SK-N-SH treated with all-trans-retinoic acid at 6 μM for 48 hours (cell line): Measurements from ENCODE around the gene ASPRV1.

Experiments
- ARNTL ChIP-seq: fragments of 450-650 bp; formaldehyde crosslinking; IDR thresholded peaks from 2 replicates; pipeline ENCODE4 v1.5.0; 2020; ENCODE audit warnings: low read depth, mild to moderate bottlenecking, moderate library complexity, borderline replicate concordance
- BACH2 ChIP-seq: fragments of 250-450 bp; sonication (Bioruptor Pico); IDR thresholded peaks from 2 replicates; pipeline ENCODE4 v1.9.0; 2021; ENCODE audit warnings: mild to moderate bottlenecking, borderline replicate concordance
- CREB5 ChIP-seq: fragments of 250-450 bp; sonication (Bioruptor Pico); IDR thresholded peaks from 2 replicates; pipeline ENCODE4 v1.5.1; 2020; ENCODE audit warnings: low read depth, mild to moderate bottlenecking, moderate library complexity
- ESRRG ChIP-seq: fragments of 250-450 bp; sonication (Bioruptor Pico); IDR thresholded peaks from 2 replicates; pipeline ENCODE4 v1.6.1; 2021; ENCODE audit warnings: mild to moderate bottlenecking
- PATZ1 ChIP-seq: fragments of 250-450 bp; sonication (Bioruptor Pico); IDR thresholded peaks from 2 replicates; pipeline ENCODE4 v1.8.0; 2020; ENCODE audit warnings: mild to moderate bottlenecking, moderate library complexity, borderline replicate concordance
- POU6F1 ChIP-seq: fragments of 250-450 bp; sonication (Bioruptor Pico); IDR thresholded peaks from 2 replicates; pipeline ENCODE4 v1.8.0; 2021; ENCODE audit warnings: low read depth, mild to moderate bottlenecking, moderate library complexity, borderline replicate concordance
- PPARA ChIP-seq: fragments of 250-450 bp; sonication (Bioruptor Pico); IDR thresholded peaks from 2 replicates; pipeline ENCODE4 v1.5.0; 2020; ENCODE audit warnings: mild to moderate bottlenecking, borderline replicate concordance
- SNAI2 ChIP-seq: fragments of 250-450 bp; sonication (Bioruptor Pico); IDR thresholded peaks from 2 replicates; pipeline ENCODE4 v1.5.0; 2020; ENCODE audit warnings: mild to moderate bottlenecking, moderate library complexity
- TCF4 ChIP-seq: fragments of 250-450 bp; sonication (Bioruptor Pico); IDR thresholded peaks from 2 replicates; pipeline ENCODE4 v1.8.0; 2021; ENCODE audit warnings: mild to moderate bottlenecking, moderate library complexity, borderline replicate concordance
- TSHZ2 ChIP-seq: fragments of 250-450 bp; sonication (Bioruptor Pico); IDR thresholded peaks from 2 replicates; pipeline ENCODE4 v1.5.0; 2020; ENCODE audit warnings: mild to moderate bottlenecking, moderate library complexity
- ZFP30 ChIP-seq: fragments of 450-650 bp; formaldehyde crosslinking; IDR thresholded peaks from 2 replicates; pipeline ENCODE4 v1.5.0; 2022; ENCODE audit warnings: mild to moderate bottlenecking, moderate library complexity
- ZNF565 ChIP-seq: fragments of 450-650 bp; formaldehyde crosslinking; conservative IDR thresholded peaks from 2 replicates; pipeline ENCODE4 v1.5.0; 2020; ENCODE audit warnings: low read depth, mild to moderate bottlenecking, moderate library complexity
- ZNF70 ChIP-seq: fragments of 450-650 bp; formaldehyde crosslinking; IDR thresholded peaks from 2 replicates; pipeline ENCODE4 v1.5.0; 2020; ENCODE audit warnings: mild to moderate bottlenecking, moderate library complexity

- TF ChIP-seq PATZ1 (CRISPR knock-in tag), result no peak
- TF ChIP-seq CREB5 (CRISPR knock-in tag), result no peak
- TF ChIP-seq TSHZ2 (CRISPR knock-in tag), result no peak
- TF ChIP-seq PPARA (CRISPR knock-in tag), result no peak
- no peak for TF ChIP-seq ZFP30 (CRISPR knock-in tag)
- TF ChIP-seq ARNTL, result no peak
- no peak for TF ChIP-seq ZNF565 (CRISPR knock-in tag)
- TF ChIP-seq POU6F1 (CRISPR knock-in tag), result no peak
- TF ChIP-seq BACH2, result no peak
- no peak for TF ChIP-seq SNAI2 (CRISPR knock-in tag)
- TF ChIP-seq ZNF70 (CRISPR knock-in tag), result no peak
- no peak for TF ChIP-seq TCF4
- no peak for TF ChIP-seq ESRRG (CRISPR knock-in tag)
Observed at GRCh38 chr2:69977906-69978482, 16.6 kb upstream of the ASPRV1 start.
